ENCODE data around the gene PLXNA4. TPM values are rescaled to one million over a fixed set of nuclear protein-coding genes. Genes with fewer than 3 reads are reported as not detected.

PLXNA4 gene
- total RNA-seq, 1 donor from 2014 or later: 14.0 TPM

DNA sequence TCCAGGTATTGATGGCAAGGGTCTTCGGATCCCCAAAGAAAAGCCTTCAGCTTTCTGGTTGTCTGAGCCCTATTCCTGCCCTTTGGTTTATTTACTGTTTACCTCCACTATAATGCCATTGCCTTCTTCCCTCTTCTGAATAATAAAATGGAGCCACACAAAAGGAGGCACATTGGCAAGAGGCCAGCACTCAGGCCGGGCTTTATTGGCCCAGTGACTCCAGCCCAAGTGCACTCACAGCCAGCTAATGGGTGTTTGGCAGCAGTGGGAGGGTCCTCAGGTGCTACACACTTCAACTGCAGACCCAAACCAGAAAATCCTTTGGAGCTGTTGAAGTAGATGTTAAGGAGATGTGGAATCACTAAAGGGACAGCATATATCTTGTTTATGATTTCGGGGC lies 336.0 kb downstream of the PLXNA4 start:
- H3K4me1 ChIP-seq: no peaks in the 10 kb centered on the region
- no peak for TF ChIP-seq POLR2AphosphoS5 (IDR thresholded peaks at IDR 0.05; ENCODE audit: insufficient read depth in 1 of 2, low read depth in 1 of 2)
- TF ChIP-seq, protein P1, sequence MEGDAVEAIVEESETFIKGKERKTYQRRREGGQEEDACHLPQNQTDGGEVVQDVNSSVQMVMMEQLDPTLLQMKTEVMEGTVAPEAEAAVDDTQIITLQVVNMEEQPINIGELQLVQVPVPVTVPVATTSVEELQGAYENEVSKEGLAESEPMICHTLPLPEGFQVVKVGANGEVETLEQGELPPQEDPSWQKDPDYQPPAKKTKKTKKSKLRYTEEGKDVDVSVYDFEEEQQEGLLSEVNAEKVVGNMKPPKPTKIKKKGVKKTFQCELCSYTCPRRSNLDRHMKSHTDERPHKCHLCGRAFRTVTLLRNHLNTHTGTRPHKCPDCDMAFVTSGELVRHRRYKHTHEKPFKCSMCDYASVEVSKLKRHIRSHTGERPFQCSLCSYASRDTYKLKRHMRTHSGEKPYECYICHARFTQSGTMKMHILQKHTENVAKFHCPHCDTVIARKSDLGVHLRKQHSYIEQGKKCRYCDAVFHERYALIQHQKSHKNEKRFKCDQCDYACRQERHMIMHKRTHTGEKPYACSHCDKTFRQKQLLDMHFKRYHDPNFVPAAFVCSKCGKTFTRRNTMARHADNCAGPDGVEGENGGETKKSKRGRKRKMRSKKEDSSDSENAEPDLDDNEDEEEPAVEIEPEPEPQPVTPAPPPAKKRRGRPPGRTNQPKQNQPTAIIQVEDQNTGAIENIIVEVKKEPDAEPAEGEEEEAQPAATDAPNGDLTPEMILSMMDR (IDR thresholded peaks at IDR 0.05): no peak
- no peaks in the 10 kb centered on the region for H3K9me3 ChIP-seq
- H3K36me3 ChIP-seq: no peaks in the 10 kb centered on the region
- no peak for DNase-seq (ENCODE audit: extremely low spot score in 2 of 2)
- intact Hi-C loops (cut with DNase I): no loop called here
- H3K27ac ChIP-seq: no peak overlapping the region
- H3K4me3 ChIP-seq: no peak overlapping the region
- no peaks in the 10 kb centered on the region for H3K27me3 ChIP-seq

DNA sequence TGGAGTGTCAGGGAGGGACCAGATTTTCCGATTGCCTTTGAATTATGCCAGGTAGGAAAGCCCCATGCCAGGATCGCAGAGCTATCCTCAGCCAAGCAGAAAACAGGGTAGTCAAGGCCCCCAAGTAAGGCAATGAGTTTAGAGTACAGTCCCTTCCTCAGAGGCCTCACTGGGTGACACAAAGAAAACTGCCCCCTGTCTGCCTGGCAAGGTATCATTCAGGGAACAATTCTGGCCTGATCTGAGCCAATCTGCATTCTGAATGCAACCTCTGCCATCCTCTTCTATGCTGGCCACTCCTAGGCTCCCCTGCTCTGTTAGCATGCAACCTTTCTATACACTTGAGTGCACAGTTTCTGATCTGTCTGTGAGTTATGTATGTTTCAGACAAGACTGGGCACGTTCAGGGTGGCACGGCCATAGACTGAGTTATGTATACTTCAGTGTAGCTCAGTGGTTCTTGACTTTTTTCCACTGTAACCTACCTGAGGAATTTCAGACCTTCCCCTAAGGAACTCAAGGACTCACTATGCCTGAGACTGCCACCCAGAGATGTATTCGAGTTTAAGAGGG lies 336.8 kb downstream of the PLXNA4 start:
- Histone ChIP-seq H3K27ac (no peak overlapping the region), H3K4me1 (no peaks in the 10 kb centered on the region), H3K9me3 (no peaks in the 10 kb centered on the region), H3K27me3 (no peaks in the 10 kb centered on the region), H3K4me3 (no peak overlapping the region), H3K36me3 (no peaks in the 10 kb centered on the region)
- intact Hi-C loops (cut with DNase I): no loop called here
- TF ChIP-seq, protein P1 (IDR thresholded peaks at IDR 0.05): no peak
- TF ChIP-seq POLR2A (IDR thresholded peaks at IDR 0.05): no peak
- TF ChIP-seq POLR2AphosphoS5 (IDR thresholded peaks at IDR 0.05; ENCODE audit: insufficient read depth in 1 of 2, low read depth in 1 of 2): no peak
- DNase-seq (ENCODE audit: extremely low spot score in 2 of 2): no peak

DNA sequence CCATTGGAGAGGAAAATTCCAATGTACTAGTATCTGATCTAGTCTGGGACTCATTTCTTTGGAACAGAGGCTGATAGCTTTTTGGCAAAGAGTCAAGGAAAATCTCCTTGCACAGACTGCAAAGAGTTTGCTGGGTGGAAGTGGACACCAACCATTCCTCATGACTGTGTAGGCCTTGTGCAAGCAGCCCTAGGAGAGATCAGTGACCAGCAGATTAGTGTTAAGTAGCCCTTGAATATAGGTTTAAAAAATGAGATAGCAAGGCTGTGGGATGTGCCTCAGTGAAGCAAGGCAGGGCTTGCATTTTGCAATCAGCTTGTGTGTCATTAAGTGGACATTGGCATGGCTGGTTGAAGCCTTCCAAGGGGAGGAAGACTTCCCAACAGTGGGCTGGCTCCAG lies 341.6 kb downstream of the PLXNA4 start:
- intact Hi-C loops (cut with DNase I): no loop called here
- Histone ChIP-seq H3K36me3 (no peaks in the 10 kb centered on the region), H3K27me3 (no peaks in the 10 kb centered on the region), H3K4me3 (no peak overlapping the region), H3K4me1 (no peaks in the 10 kb centered on the region), H3K9me3 (no peaks in the 10 kb centered on the region), H3K27ac (no peak overlapping the region)
- no peak for DNase-seq (ENCODE audit: extremely low spot score in 2 of 2)
- TF ChIP-seq, protein P1 (IDR thresholded peaks at IDR 0.05): no peak

DNA sequence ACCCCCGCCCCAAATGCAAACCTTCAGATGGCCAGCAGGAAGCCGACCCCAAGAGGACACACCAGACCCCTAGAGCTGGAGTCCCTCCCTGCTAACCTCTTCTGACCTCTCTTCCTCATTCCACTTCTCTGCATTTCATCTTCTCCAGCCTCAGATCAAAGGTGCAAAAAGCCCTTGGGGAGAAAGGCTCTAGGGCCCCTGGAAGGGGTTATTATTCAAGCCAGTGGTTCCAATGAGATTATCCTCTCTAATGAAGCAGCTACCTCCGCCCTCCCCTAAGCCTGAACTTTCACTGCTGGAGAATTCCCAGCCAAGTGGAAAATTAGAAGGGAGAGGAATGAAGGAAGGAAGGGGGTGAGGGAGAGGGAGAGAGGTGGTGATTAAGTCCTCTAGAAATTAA lies 343.9 kb downstream of the PLXNA4 start:
- Histone ChIP-seq H3K27ac (no peak overlapping the region), H3K36me3 (no peaks in the 10 kb centered on the region), H3K9me3 (no peaks in the 10 kb centered on the region), H3K4me3 (no peak overlapping the region), H3K27me3 (no peaks in the 10 kb centered on the region), H3K4me1 (no peaks in the 10 kb centered on the region)
- no peak for DNase-seq (ENCODE audit: extremely low spot score in 2 of 2)
- intact Hi-C loops (cut with DNase I): no loop called here
- TF ChIP-seq POLR2A (IDR thresholded peaks at IDR 0.05) (no peak), POLR2AphosphoS5 (IDR thresholded peaks at IDR 0.05; ENCODE audit: insufficient read depth in 1 of 2, low read depth in 1 of 2) (no peak)
- TF ChIP-seq, protein P1 (IDR thresholded peaks at IDR 0.05): no peak

DNA sequence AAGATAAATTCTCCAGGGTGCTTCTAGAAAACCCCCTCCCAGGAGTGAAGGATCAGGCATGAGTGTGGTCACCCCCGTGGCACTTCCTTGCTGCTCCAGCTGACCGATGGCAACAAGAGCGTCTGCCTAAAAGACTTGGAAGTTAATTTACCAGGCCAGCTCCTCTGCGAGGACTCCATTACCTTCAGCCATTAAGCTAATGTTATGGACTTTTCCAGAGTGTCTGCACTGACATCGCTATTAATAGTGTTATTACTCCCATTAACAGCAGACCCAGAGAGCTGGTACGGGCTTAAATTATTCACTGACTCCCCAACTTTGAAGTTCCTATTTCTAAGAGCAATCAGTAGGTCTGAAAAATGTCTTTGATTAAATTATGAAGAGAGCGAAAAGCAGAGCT lies 345.8 kb downstream of the PLXNA4 start:
- Histone ChIP-seq H3K4me1 (no peaks in the 10 kb centered on the region), H3K27me3 (no peaks in the 10 kb centered on the region), H3K9me3 (no peaks in the 10 kb centered on the region), H3K27ac (no peak overlapping the region), H3K36me3 (no peaks in the 10 kb centered on the region), H3K4me3 (no peak overlapping the region)
- TF ChIP-seq POLR2AphosphoS5 (IDR thresholded peaks at IDR 0.05; ENCODE audit: insufficient read depth in 1 of 2, low read depth in 1 of 2): no peak
- TF ChIP-seq, protein P1 (IDR thresholded peaks at IDR 0.05): no peak
- TF ChIP-seq POLR2A (IDR thresholded peaks at IDR 0.05): no peak
- intact Hi-C loops (cut with DNase I): no loop called here
- DNase-seq (ENCODE audit: extremely low spot score in 2 of 2): no peak

Data from vagina (tissue), 2 donors.